Uterus (tissue), 4 donors: ENCODE data around the gene MINDY4. TPM values are rescaled to one million over a fixed set of nuclear protein-coding genes. Genes with fewer than 3 reads are reported as not detected.
A peak's percentile ranks its signal among the peaks of the same experiment; 100 is the strongest.

Experiments
- DNase-seq, 2 donors: peaks; one replicate each; pipeline ENCODE4 v3.0.0-alpha.2; 2019 to 2020
- H3K27ac ChIP-seq, 2 donors: fragments of 200-600 bp; sonication (generic); 1 replicate in 1 of 2; 2 replicates in 1 of 2; pipeline ENCODE4 v1.5.1; 2016 to 2018
- H3K27me3 ChIP-seq, 2 donors: fragments of 200-600 bp; sonication (generic); one replicate each; pipeline ENCODE4 v1.5.1; 2018 to 2019; ENCODE audit warnings: control low read depth in 1 of 2
- H3K36me3 ChIP-seq, 2 donors: fragments of 200-600 bp; sonication (generic); one replicate each; pipeline ENCODE4 v1.5.1; 2019; ENCODE audit warnings: control low read depth in 1 of 2
- H3K4me1 ChIP-seq, 2 donors: fragments of 200-600 bp; sonication (generic); one replicate each; pipeline ENCODE4 v1.5.1; 2018 to 2019; ENCODE audit warnings: control low read depth in 1 of 2
- H3K4me3 ChIP-seq, 2 donors: fragments of 200-600 bp; sonication (generic); 1 replicate in 1 of 2; 2 replicates in 1 of 2; pipeline ENCODE4 v1.5.1; 2018 to 2019; ENCODE audit warnings: mild to moderate bottlenecking in 1 of 2
- H3K9me3 ChIP-seq, 2 donors: fragments of 200-600 bp; sonication (generic); one replicate each; pipeline ENCODE4 v1.5.1; 2019; ENCODE audit warnings: control low read depth in 1 of 2
- POLR2A ChIP-seq, 2 donors: fragments of 450-650 bp; IDR thresholded peaks; one replicate each; pipeline ENCODE4 v1.6.1; 2016; ENCODE audit warnings: antibody characterized with exemption in 2 of 2, mild to moderate bottlenecking in 1 of 2, moderate library complexity in 1 of 2
- intact Hi-C: fragments of 100-400 bp; cut with DNase I; formaldehyde crosslinking; loops from one replicate; pipeline ENCODE4 v1.15.1; 2023; ENCODE audit warnings: low total_unique reads
- total RNA-seq, 4 donors: library from RNA; depleted of rRNA in 3 of 4; stranded (reverse); fragments of >200 nt in 3 of 4; gene quantifications; one replicate each; pipeline versions ENCODE4 v1.1.0 to v1.2.4, GENCODE V29; 2014 to 2023
- TF ChIP-seq, protein P1 (sequence below), 4 experiments: fragments of 200-600 bp in 2 of 4; fragments of 450-650 bp in 2 of 4; sonication (generic) in 2 of 4; IDR thresholded peaks; one replicate each; pipeline ENCODE4 v1.5.1; 2016 to 2019; ENCODE audit warnings: antibody characterized with exemption in 4 of 4, mild to moderate bottlenecking in 2 of 4, moderate library complexity in 1 of 4
- donor health status: DM: yes; HTN: yes; CAD: no.

Gene MINDY4
- total RNA-seq, 4 donors from 2014 or later: 14.7 to 23.8 (median 16.9) TPM

- intact Hi-C loops: no loop called here
- no peak for DNase-seq
- Histone ChIP-seq H3K27ac (no peak overlapping the region), H3K36me3 (no peaks in the 10 kb centered on the region), H3K27me3 (no peaks in the 10 kb centered on the region), H3K9me3 (no peaks in the 10 kb centered on the region), H3K4me1 (no peaks in the 10 kb centered on the region), H3K4me3 (no peak overlapping the region)
- TF ChIP-seq, protein P1, sequence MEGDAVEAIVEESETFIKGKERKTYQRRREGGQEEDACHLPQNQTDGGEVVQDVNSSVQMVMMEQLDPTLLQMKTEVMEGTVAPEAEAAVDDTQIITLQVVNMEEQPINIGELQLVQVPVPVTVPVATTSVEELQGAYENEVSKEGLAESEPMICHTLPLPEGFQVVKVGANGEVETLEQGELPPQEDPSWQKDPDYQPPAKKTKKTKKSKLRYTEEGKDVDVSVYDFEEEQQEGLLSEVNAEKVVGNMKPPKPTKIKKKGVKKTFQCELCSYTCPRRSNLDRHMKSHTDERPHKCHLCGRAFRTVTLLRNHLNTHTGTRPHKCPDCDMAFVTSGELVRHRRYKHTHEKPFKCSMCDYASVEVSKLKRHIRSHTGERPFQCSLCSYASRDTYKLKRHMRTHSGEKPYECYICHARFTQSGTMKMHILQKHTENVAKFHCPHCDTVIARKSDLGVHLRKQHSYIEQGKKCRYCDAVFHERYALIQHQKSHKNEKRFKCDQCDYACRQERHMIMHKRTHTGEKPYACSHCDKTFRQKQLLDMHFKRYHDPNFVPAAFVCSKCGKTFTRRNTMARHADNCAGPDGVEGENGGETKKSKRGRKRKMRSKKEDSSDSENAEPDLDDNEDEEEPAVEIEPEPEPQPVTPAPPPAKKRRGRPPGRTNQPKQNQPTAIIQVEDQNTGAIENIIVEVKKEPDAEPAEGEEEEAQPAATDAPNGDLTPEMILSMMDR (IDR thresholded peaks at IDR 0.05): no peak
- no peak for TF ChIP-seq POLR2A (IDR thresholded peaks at IDR 0.05)
Observed at GRCh38 chr7:30741289-30741688, 29.9 kb upstream of the MINDY4 start.

GRCh38 chr7:30743371-30744074 is 27.7 kb upstream of the MINDY4 start:
- no peaks in the 10 kb centered on the region for H3K36me3 ChIP-seq
- H3K27ac ChIP-seq: no peak overlapping the region
- TF ChIP-seq, protein P1 (IDR thresholded peaks at IDR 0.05): no peak
- TF ChIP-seq POLR2A (IDR thresholded peaks at IDR 0.05): no peak
- intact Hi-C loops: no loop called here
- H3K4me1 ChIP-seq: no peaks in the 10 kb centered on the region
- H3K9me3 ChIP-seq: no peaks in the 10 kb centered on the region
- no peaks in the 10 kb centered on the region for H3K27me3 ChIP-seq
- DNase-seq: peak in 1 of 2 donors; percentile 36
- no peak overlapping the region for H3K4me3 ChIP-seq

DNA sequence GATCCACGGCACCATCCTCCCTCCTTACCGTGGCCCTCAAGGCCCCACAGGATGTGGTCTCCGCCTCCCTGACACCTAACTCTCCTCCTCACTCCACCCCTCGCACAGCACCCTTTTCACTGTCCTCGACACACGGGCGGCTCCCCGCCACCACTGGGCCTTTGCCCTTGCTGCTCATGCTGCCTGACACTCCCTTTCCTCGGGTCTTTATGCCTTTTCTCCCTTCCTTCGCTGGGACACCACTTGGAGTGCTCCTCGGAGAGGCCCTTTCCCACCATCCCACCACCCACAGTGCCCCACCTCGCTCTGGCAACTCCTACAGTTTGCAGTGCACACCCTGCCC is 27.2 kb upstream of the MINDY4 start:
- H3K9me3 ChIP-seq: no peaks in the 10 kb centered on the region
- DNase-seq: no peak
- intact Hi-C loops: no loop called here

DNA sequence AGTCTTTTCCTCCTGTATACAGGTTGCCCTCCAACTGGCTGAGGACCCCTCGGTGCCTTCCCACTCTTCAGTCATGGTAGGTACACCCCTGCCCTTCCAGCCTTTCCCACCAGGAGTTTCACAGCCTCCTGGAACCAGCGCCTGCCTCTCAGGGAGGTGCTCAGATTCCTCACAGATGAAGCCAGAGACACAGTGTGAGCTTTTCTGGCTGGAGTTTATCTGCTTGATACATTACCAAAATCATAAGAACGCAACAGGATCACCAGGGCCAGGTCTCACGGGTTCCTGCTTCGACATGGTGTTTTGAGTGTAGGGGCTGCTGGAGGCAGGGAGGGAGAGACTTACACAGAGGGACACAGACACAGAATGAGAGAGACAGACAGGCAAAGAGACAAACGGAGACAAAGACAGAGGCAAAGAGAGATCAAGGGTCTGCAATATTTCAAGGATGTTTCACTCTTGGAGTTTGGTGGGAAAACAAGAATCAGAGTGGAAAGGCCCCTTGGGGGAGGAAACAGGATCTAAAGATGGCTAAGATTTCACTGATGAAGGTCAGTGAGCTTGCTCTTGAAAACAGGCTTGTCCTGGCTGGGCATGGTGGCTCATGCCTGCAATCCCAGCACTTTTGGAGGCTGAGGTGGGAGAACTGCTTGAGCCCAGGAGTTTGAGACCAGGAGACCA is 25.8 kb upstream of the MINDY4 start:
- peak in 1 of 2 donors; percentile 36 for DNase-seq
- H3K9me3 ChIP-seq: no peaks in the 10 kb centered on the region
- no peaks in the 10 kb centered on the region for H3K27me3 ChIP-seq
- TF ChIP-seq, protein P1 (IDR thresholded peaks at IDR 0.05): no peak
- no peak for TF ChIP-seq POLR2A (IDR thresholded peaks at IDR 0.05)
- no peaks in the 10 kb centered on the region for H3K4me1 ChIP-seq
- H3K27ac ChIP-seq: peak overlapping the region; percentile 34 to 46
- H3K4me3 ChIP-seq: no peak overlapping the region
- H3K36me3 ChIP-seq: no peaks in the 10 kb centered on the region
- intact Hi-C loops: no loop called here

More for the DNA sequence above, 27.2 kb upstream of the MINDY4 start:
- Histone ChIP-seq H3K27ac (no peak overlapping the region), H3K27me3 (no peaks in the 10 kb centered on the region), H3K4me1 (no peaks in the 10 kb centered on the region), H3K36me3 (no peaks in the 10 kb centered on the region), H3K4me3 (no peak overlapping the region)
- TF ChIP-seq, protein P1 (IDR thresholded peaks at IDR 0.05): no peak
- no peak for TF ChIP-seq POLR2A (IDR thresholded peaks at IDR 0.05)

DNA sequence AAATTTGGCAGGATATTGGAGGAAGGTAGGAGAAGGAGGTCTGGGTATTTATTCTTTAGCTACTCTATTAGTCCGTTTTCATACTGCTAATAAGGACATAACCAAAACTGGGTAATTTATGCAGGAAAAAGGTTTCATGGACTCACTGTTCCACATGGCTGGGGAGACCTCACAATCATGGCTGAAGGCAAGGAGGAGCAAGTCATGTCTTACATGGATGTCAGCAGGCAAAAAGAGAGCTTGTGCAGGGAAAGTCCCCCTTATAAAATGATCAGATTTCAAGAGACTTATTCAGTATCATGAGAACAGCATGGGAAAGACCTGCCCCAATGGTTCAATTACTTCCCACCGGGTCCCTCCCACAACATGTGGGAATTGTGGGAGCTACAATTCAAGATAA is 21.2 kb upstream of the MINDY4 start:
- no peaks in the 10 kb centered on the region for H3K27me3 ChIP-seq
- no peak for DNase-seq
- H3K27ac ChIP-seq: peak overlapping the region; percentile 65 to 81
- TF ChIP-seq, protein P1 (IDR thresholded peaks at IDR 0.05): no peak
- TF ChIP-seq POLR2A (IDR thresholded peaks at IDR 0.05): no peak
- no peak overlapping the region for H3K4me3 ChIP-seq
- H3K4me1 ChIP-seq: peaks cover 0 to 7% of the 10 kb centered on the region in 2 donors
- intact Hi-C loops: no loop called here
- no peaks in the 10 kb centered on the region for H3K36me3 ChIP-seq
- H3K9me3 ChIP-seq: no peaks in the 10 kb centered on the region
